ENCODE measurements around the gene KAZN. TPM values are rescaled to one million over a fixed set of nuclear protein-coding genes. Genes with fewer than 3 reads are reported as not detected.

The KAZN gene
- total and polyA plus RNA-seq, 2 of the 8 experiments (the other 6 are each of a cell fraction or from before 2014, with no cell fraction given): 3.7 to 11.8 TPM

GRCh38 chr1:14855801-14856200, 257.3 kb downstream of the KAZN start (continued):
- TF ChIP-seq GABPA (IDR thresholded peaks at IDR 0.05; ENCODE audit: borderline replicate concordance, insufficient read depth, low read length): no peak
- TF ChIP-seq NANOG (IDR thresholded peaks at IDR 0.05; ENCODE audit: insufficient read depth, low read depth, low read length, poor library complexity, severe bottlenecking): no peak
- no peak for TF ChIP-seq CHD2 (IDR thresholded peaks at IDR 0.05; ENCODE audit: low read length)
